Natural killer cell (primary cell): Measurements from ENCODE around the gene HIRA. TPM values are rescaled to one million over a fixed set of nuclear protein-coding genes. Genes with fewer than 3 reads are reported as not detected.

Experiments
- ATAC-seq, 3 donors: fragments of 150-1000 bp in 2 of 3; fragments of 200-7000 bp in 1 of 3; cut with Tn5 transposase; 1 replicate in 1 of 3; 2 replicates in 2 of 3; pipeline ENCODE4 v1.10.0; 2021; ENCODE audit warnings: mild to moderate bottlenecking in 2 of 3, moderate library complexity in 2 of 3
- DNase-seq, 2 donors: peaks; one replicate each; pipeline versions ENCODE4 v3.0.0 to v3.0.0-alpha.2; 2013 to 2021; ENCODE audit warnings: mixed read lengths in 1 of 2
- H3K27ac ChIP-seq: one replicate; pipeline ENCODE4 v1.5.1; 2013; ENCODE audit warnings: mild to moderate bottlenecking, low read length
- H3K27me3 ChIP-seq: one replicate; pipeline ENCODE4 v1.6.1; 2013; ENCODE audit warnings: low read length; ENCODE audit not compliant: control insufficient read depth, insufficient read depth
- H3K36me3 ChIP-seq: one replicate; pipeline ENCODE4 v1.6.1; 2013; ENCODE audit warnings: low read length; ENCODE audit not compliant: control insufficient read depth, insufficient read depth
- H3K4me1 ChIP-seq: one replicate; pipeline ENCODE4 v1.6.1; 2013; ENCODE audit warnings: low read length; ENCODE audit not compliant: control insufficient read depth, insufficient read depth
- H3K4me3 ChIP-seq: one replicate; pipeline ENCODE4 v1.5.1; 2013; ENCODE audit warnings: low read length
- H3K9me3 ChIP-seq: one replicate; pipeline ENCODE4 v1.6.1; 2013; ENCODE audit warnings: low read length; ENCODE audit not compliant: control insufficient read depth, insufficient read depth
- H3K27ac Mint-ChIP-seq, 2 donors: one replicate each; pipeline ENCODE4 v1.8.0; 2022; ENCODE audit warnings: mild to moderate bottlenecking in 2 of 2, mixed read lengths in 2 of 2, moderate library complexity in 1 of 2
- H3K27me3 Mint-ChIP-seq, 2 donors: one replicate each; pipeline ENCODE4 v1.8.0; 2022; ENCODE audit warnings: low read depth in 2 of 2, mixed read lengths in 2 of 2
- H3K36me3 Mint-ChIP-seq: one replicate; pipeline ENCODE4 v1.8.0; 2022; ENCODE audit warnings: mixed read lengths
- H3K4me1 Mint-ChIP-seq, 2 donors: one replicate each; pipeline ENCODE4 v1.8.0; 2022; ENCODE audit warnings: mixed read lengths in 2 of 2
- H3K4me3 Mint-ChIP-seq: one replicate; pipeline ENCODE4 v1.8.0; 2022; ENCODE audit warnings: mild to moderate bottlenecking, moderate library complexity, mixed read lengths
- H3K9me3 Mint-ChIP-seq, 2 donors: one replicate each; pipeline ENCODE4 v1.8.0; 2022; ENCODE audit warnings: mixed read lengths in 2 of 2
- WGBS: methylation state at CpG from one replicate; pipeline ENCODE4 v1.1.7; 2013; ENCODE audit warnings: missing lambda C conversion rate; ENCODE audit not compliant: insufficient coverage; 5-methylcytosine and 5-hydroxymethylcytosine counted together
- intact Hi-C: fragments of 100-400 bp; cut with micrococcal nuclease; formaldehyde crosslinking; loops from one replicate; pipeline ENCODE4 v1.14.2; 2022
- total RNA-seq, 4 donors: library from RNA; stranded (reverse); fragments of 120-200 nt in 1 of 4; gene quantifications; one replicate each; pipeline versions ENCODE4 v1.2.3 to v1.2.4, GENCODE V29; 2013 to 2022
- TF ChIP-seq, protein P1 (sequence below): fragments of 200-600 bp; IDR thresholded peaks from one replicate; pipeline ENCODE4 v1.8.0; 2022; ENCODE audit warnings: antibody characterized with exemption

The HIRA gene
- total RNA-seq, 3 donors from 2014 or later (not counting 1 experiment from before 2014, with no cell fraction given) = 49.6 to 75.9 (median 50.9) TPM

DNA sequence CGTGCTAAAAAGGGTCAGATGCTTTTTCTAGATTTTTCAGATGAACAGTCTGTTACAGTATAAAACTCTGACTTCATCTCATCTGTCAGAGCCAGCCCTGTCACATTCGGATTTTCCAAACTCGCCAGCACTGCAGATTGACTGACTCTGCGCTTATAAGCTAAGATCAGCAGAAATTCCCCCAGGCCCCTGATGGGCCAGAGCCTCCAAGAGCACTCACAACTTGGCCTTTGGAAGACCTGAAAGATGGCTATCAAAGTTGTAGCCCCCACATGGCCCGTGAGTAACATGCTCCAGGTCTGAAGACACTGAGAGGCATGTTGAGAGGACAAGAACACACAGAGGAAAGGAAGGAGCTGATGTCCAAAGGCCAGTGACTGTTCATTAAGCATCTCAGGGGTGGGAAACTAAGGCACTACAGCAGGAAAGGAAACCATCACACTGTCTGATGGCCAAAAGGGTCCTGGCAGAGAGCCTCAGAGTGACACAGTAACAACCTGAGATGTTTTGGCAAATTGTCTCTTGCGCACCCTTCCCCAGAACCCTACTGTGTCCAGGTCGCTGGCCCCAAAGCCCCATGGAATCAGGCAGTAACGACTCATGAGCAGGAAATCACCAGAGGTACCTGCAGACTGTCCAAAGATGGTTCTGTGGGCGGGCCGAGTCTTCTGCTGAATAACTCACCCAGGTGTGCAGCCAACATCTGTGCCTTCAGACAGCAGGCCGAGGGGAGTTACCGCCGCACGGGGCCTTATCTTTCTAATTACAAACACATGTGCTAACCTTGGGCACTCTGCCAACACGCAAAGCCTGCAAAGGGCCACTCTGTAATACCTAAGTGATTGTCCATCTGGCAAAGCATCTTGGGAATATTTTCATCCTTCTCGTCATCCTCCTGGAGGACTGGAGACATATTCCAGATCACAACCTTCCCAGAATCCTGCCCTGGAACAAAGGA lies 23.6 kb downstream of the HIRA start:
- Mint-ChIP-seq H3K9me3 (no peaks in the 10 kb centered on the region), H3K27ac (peak overlapping the region; percentile 47 to 56), H3K27me3 (no peaks in the 10 kb centered on the region), H3K4me3 (no peak overlapping the region), H3K36me3 (peaks cover 15% of the 10 kb centered on the region), H3K4me1 (peaks cover 41 to 51% of the 10 kb centered on the region in 2 donors)
- DNase-seq = no peak
- WGBS = 94% methylated on average over 15 of the region's 16 CpGs
- Histone ChIP-seq H3K27ac (no peak overlapping the region), H3K4me1 (peaks cover 21% of the 10 kb centered on the region), H3K36me3 (peaks cover 58% of the 10 kb centered on the region), H3K9me3 (no peaks in the 10 kb centered on the region), H3K27me3 (no peaks in the 10 kb centered on the region), H3K4me3 (no peak overlapping the region)
- intact Hi-C loops = no loop called here
- TF ChIP-seq, protein P1, sequence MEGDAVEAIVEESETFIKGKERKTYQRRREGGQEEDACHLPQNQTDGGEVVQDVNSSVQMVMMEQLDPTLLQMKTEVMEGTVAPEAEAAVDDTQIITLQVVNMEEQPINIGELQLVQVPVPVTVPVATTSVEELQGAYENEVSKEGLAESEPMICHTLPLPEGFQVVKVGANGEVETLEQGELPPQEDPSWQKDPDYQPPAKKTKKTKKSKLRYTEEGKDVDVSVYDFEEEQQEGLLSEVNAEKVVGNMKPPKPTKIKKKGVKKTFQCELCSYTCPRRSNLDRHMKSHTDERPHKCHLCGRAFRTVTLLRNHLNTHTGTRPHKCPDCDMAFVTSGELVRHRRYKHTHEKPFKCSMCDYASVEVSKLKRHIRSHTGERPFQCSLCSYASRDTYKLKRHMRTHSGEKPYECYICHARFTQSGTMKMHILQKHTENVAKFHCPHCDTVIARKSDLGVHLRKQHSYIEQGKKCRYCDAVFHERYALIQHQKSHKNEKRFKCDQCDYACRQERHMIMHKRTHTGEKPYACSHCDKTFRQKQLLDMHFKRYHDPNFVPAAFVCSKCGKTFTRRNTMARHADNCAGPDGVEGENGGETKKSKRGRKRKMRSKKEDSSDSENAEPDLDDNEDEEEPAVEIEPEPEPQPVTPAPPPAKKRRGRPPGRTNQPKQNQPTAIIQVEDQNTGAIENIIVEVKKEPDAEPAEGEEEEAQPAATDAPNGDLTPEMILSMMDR = no peak
- ATAC-seq = no peak

DNA sequence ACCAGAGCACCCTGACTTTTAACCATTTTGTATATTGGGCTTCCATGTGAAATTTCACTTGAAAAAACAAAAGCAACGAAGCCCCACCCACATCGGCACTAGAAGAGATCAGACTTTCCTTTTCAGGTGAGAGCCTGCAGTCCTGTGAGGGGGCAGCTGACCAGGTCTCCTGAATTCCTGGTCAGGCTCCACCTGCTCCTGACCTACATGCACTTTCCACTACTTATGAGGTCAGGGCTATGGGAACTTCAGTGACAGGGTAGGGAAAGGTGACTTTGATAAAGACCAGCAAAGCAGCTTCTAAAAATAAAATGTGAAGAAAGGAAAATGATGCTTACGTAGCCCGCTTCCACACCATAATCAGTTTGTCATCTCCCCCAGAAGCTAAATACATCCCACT lies 24.7 kb downstream of the HIRA start:
- intact Hi-C loops = no loop called here
- Histone ChIP-seq H3K27ac (no peak overlapping the region), H3K27me3 (no peaks in the 10 kb centered on the region), H3K36me3 (peaks cover 60% of the 10 kb centered on the region), H3K4me3 (no peak overlapping the region), H3K9me3 (no peaks in the 10 kb centered on the region), H3K4me1 (peaks cover 10% of the 10 kb centered on the region)
- WGBS = 97% methylated on average over 2 of the region's 4 CpGs
- peaks cover 34 to 40% of the 10 kb centered on the region in 2 donors for H3K4me1 Mint-ChIP-seq
- DNase-seq = no peak
- no peak overlapping the region for H3K4me3 Mint-ChIP-seq
- H3K27me3 Mint-ChIP-seq = no peaks in the 10 kb centered on the region
- no peaks in the 10 kb centered on the region for H3K9me3 Mint-ChIP-seq
- peak overlapping the region; percentile 48 to 56 for H3K27ac Mint-ChIP-seq
- H3K36me3 Mint-ChIP-seq = peaks cover 15% of the 10 kb centered on the region
- TF ChIP-seq, protein P1 = no peak
- ATAC-seq = no peak

DNA sequence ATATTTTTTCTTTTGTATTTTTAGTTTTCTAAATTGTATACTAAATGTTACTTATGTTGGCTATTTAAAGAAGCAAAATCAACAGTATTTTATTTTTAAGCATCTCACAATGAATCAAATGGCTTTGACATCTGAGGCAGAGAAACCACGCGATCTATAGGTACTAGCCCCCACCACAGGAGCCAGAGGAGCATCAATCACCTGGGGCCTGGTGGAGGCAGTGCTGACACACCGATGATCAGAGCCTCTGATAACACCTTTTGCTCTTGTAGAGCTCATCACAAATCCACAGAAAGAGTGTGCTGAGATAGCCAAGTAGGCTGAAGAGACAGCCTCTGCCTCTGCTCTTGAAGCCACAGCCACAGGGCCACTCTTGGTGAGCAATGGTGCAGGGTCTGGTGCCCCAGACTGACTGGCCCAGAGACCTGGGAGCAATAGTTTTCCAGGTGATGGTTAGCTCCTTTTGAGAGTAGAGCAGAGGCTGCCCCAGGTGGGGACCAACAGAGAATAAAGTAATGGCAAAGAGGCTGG lies 25.2 kb downstream of the HIRA start:
- H3K9me3 ChIP-seq = no peaks in the 10 kb centered on the region
- TF ChIP-seq, protein P1 = no peak
- H3K4me1 ChIP-seq = peaks cover 5% of the 10 kb centered on the region
- Mint-ChIP-seq H3K4me1 (peaks cover 32 to 35% of the 10 kb centered on the region in 2 donors), H3K36me3 (peaks cover 15% of the 10 kb centered on the region), H3K27me3 (no peaks in the 10 kb centered on the region), H3K27ac (peak overlapping the region; percentile 48 to 56), H3K4me3 (no peak overlapping the region), H3K9me3 (no peaks in the 10 kb centered on the region)
- H3K4me3 ChIP-seq = no peak overlapping the region
- H3K36me3 ChIP-seq = peaks cover 65% of the 10 kb centered on the region
- 88% methylated on average over 3 of the region's 3 CpGs for WGBS
- no peaks in the 10 kb centered on the region for H3K27me3 ChIP-seq
- intact Hi-C loops = no loop called here
- ATAC-seq (peak in 2 of 3 donors; percentile 57 to 60), DNase-seq (peak in 1 of 2 donors; percentile 19)
- H3K27ac ChIP-seq = no peak overlapping the region
